Left lung (tissue), 10 donors: ENCODE measurements around the gene FCHO2. TPM values are rescaled to one million over a fixed set of nuclear protein-coding genes. Genes with fewer than 3 reads are reported as not detected.
A peak's percentile ranks its signal among the peaks of the same experiment; 100 is the strongest.
"Not testable (repeated sequence)": the region's sequence is repeated elsewhere in the genome, so short reads cannot be mapped to it uniquely, and the experiment has no call there.

Experiments
- ATAC-seq: fragments of 200-7000 bp; cut with Tn5 transposase; one replicate; pipeline ENCODE4 v1.9.1; 2020; ENCODE audit warnings: moderate library complexity
- DNase-seq, 4 donors: peaks; one replicate each; pipeline ENCODE4 v3.0.0-alpha.2; 2013 to 2020
- H3K27ac ChIP-seq, 2 donors: fragments of 200-600 bp; sonication (generic) in 1 of 2; one replicate each; pipeline versions ENCODE4 v1.5.0 to v1.8.0; 2020 to 2021
- H3K27me3 ChIP-seq, 2 donors: fragments of 200-600 bp; sonication (generic) in 1 of 2; one replicate each; pipeline versions ENCODE4 v1.5.0 to v1.8.0; 2020 to 2021
- H3K36me3 ChIP-seq, 2 donors: fragments of 200-600 bp; sonication (generic) in 1 of 2; one replicate each; pipeline versions ENCODE4 v1.5.0 to v1.8.0; 2020 to 2021
- H3K4me1 ChIP-seq, 2 donors: fragments of 200-600 bp; one replicate each; pipeline ENCODE4 v1.8.0; 2021
- H3K4me3 ChIP-seq, 2 donors: fragments of 200-600 bp; sonication (generic) in 1 of 2; one replicate each; pipeline versions ENCODE4 v1.5.0 to v1.8.0; 2020 to 2021; ENCODE audit warnings: mild to moderate bottlenecking in 1 of 2
- H3K9me3 ChIP-seq, 2 donors: fragments of 200-600 bp; sonication (generic) in 1 of 2; one replicate each; pipeline versions ENCODE4 v1.5.0 to v1.8.0; 2020 to 2021
- CTCF ChIP-seq, 2 donors: fragments of 200-600 bp; sonication (generic) in 1 of 2; IDR thresholded peaks; one replicate each; pipeline versions ENCODE4 v1.5.0 to v1.8.0; 2021; ENCODE audit warnings: antibody characterized with exemption in 2 of 2
- intact Hi-C, 2 donors: fragments of 100-400 bp; cut with DNase I; formaldehyde crosslinking; loops; one replicate each; pipeline versions ENCODE4 v1.11.2 to v1.14.2; 2022
- polyA plus RNA-seq, 6 donors: library from polyadenylated mRNA; unstranded; fragments of 120-200 nt; gene quantifications; one replicate each; pipeline ENCODE4 v1.2.1, GENCODE V29; 2013; ENCODE audit not compliant: insufficient read length in 6 of 6
- total RNA-seq, 2 donors: library from RNA; stranded (reverse); fragmentation: NEBNext Ultra II Directional; extraction: Animal tissue kit (Norgen Biotek cat#: 25700); gene quantifications; one replicate each; pipeline ENCODE4 v1.2.1, GENCODE V29; 2021
- donor health status: DM: no; HTN: yes; CAD: no.
- donor health status: DM: no; HTN: no; CAD: no.

The FCHO2 gene
- total and polyA plus RNA-seq, 8 donors: 25.7 to 71.1 (median 30.5) TPM

GRCh38 chr5:73005886-73006285 is 50.0 kb downstream of the FCHO2 start:
- H3K4me1 ChIP-seq: no peaks in the 10 kb centered on the region
- ATAC-seq (no peak), DNase-seq (peak in 2 of 4 donors; percentile 16 to 19)
- TF ChIP-seq CTCF (IDR thresholded peaks at IDR 0.05): no peak
- H3K4me3 ChIP-seq: no peak overlapping the region
- H3K9me3 ChIP-seq: no peaks in the 10 kb centered on the region
- peaks cover 0 to 7% of the 10 kb centered on the region in 2 donors for H3K36me3 ChIP-seq
- no peaks in the 10 kb centered on the region for H3K27me3 ChIP-seq
- no peak overlapping the region for H3K27ac ChIP-seq
- intact Hi-C loops: no loop called here

- Histone ChIP-seq H3K4me1 (no peaks in the 10 kb centered on the region), H3K4me3 (no peak overlapping the region), H3K27me3 (no peaks in the 10 kb centered on the region), H3K36me3 (peaks cover 0 to 13% of the 10 kb centered on the region in 2 donors), H3K9me3 (no peaks in the 10 kb centered on the region), H3K27ac (no peak overlapping the region)
- no peak for TF ChIP-seq CTCF (IDR thresholded peaks at IDR 0.05)
- intact Hi-C loops: no loop called here
- DNase-seq (no peak), ATAC-seq (no peak)
Observed at GRCh38 chr5:73007051-73007450, 51.2 kb downstream of the FCHO2 start.

GRCh38 chr5:73008831-73009230 is 53.0 kb downstream of the FCHO2 start:
- no peak overlapping the region for H3K27ac ChIP-seq
- DNase-seq: no peak
- no peak for ATAC-seq
- peaks cover 0 to 18% of the 10 kb centered on the region in 2 donors for H3K36me3 ChIP-seq
- H3K27me3 ChIP-seq: no peaks in the 10 kb centered on the region
- TF ChIP-seq CTCF (IDR thresholded peaks at IDR 0.05): no peak
- no peaks in the 10 kb centered on the region for H3K9me3 ChIP-seq
- H3K4me3 ChIP-seq: no peak overlapping the region
- no peaks in the 10 kb centered on the region for H3K4me1 ChIP-seq
- intact Hi-C loops: no loop called here

GRCh38 chr5:73011612-73012011 is 55.8 kb downstream of the FCHO2 start:
- H3K27ac ChIP-seq, H3K4me3 ChIP-seq, H3K27me3 ChIP-seq, DNase-seq, intact Hi-C loops, ATAC-seq, H3K4me1 ChIP-seq, H3K9me3 ChIP-seq: not testable (repeated sequence)
- peaks cover 0 to 22% of the 10 kb centered on the region in 2 donors for H3K36me3 ChIP-seq

- intact Hi-C loops: no loop called here
- Histone ChIP-seq H3K9me3 (no peaks in the 10 kb centered on the region), H3K27me3 (no peaks in the 10 kb centered on the region), H3K4me3 (no peak overlapping the region), H3K4me1 (no peaks in the 10 kb centered on the region), H3K27ac (no peak overlapping the region), H3K36me3 (peaks cover 0 to 45% of the 10 kb centered on the region in 2 donors)
- DNase-seq (no peak), ATAC-seq (no peak)
- TF ChIP-seq CTCF (IDR thresholded peaks at IDR 0.05): no peak
Observed at GRCh38 chr5:73018892-73019291, 63.1 kb downstream of the FCHO2 start.

- H3K4me3 ChIP-seq: no peak overlapping the region
- intact Hi-C loops: no loop called here
- TF ChIP-seq CTCF (IDR thresholded peaks at IDR 0.05): no peak
Observed at GRCh38 chr5:73019766-73020165, 63.9 kb downstream of the FCHO2 start.

More at GRCh38 chr5:73019766-73020165, 63.9 kb downstream of the FCHO2 start:
- ATAC-seq (no peak), DNase-seq (no peak)
- Histone ChIP-seq H3K36me3 (peaks cover 0 to 40% of the 10 kb centered on the region in 2 donors), H3K27me3 (no peaks in the 10 kb centered on the region), H3K4me1 (no peaks in the 10 kb centered on the region), H3K27ac (no peak overlapping the region), H3K9me3 (no peaks in the 10 kb centered on the region)
